ENCODE results near the gene FARP1. TPM values are rescaled to one million over a fixed set of nuclear protein-coding genes. Genes with fewer than 3 reads are reported as not detected.

The FARP1 gene
- total RNA-seq, 3 donors from 2014 or later = 0.45 to 0.86 (median 0.63) TPM

DNA sequence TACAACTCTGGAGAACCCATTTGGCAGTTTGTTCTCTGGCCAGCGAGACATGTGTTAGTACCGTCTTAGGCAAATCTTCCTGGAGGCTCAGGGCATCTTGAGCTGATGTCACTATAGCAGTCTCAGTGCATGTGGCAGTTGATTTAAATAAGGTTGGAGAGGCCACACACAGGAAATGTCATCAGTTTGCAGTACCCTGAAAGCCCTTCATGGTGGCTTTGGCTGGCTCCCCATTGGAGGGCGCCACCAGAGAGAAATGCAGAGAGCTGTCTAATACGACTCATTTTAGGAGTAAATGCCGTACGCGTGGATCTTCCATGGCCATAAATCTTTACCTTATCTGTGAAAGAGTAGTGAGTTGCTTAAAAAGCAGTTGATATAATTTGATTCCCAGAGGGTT, 270.9 kb downstream of the FARP1 start:
- ATAC-seq (no peak), DNase-seq (no peak)
- H3K9me3 Mint-ChIP-seq = peaks cover 5% of the 10 kb centered on the region
- H3K4me1 Mint-ChIP-seq (ENCODE audit: low read depth) = peaks cover 11% of the 10 kb centered on the region
- H3K36me3 Mint-ChIP-seq (ENCODE audit: insufficient read depth) = no peaks in the 10 kb centered on the region
- peaks cover 11% of the 10 kb centered on the region for H3K27me3 Mint-ChIP-seq (ENCODE audit: low read depth)
- H3K4me3 Mint-ChIP-seq = no peak overlapping the region

DNA sequence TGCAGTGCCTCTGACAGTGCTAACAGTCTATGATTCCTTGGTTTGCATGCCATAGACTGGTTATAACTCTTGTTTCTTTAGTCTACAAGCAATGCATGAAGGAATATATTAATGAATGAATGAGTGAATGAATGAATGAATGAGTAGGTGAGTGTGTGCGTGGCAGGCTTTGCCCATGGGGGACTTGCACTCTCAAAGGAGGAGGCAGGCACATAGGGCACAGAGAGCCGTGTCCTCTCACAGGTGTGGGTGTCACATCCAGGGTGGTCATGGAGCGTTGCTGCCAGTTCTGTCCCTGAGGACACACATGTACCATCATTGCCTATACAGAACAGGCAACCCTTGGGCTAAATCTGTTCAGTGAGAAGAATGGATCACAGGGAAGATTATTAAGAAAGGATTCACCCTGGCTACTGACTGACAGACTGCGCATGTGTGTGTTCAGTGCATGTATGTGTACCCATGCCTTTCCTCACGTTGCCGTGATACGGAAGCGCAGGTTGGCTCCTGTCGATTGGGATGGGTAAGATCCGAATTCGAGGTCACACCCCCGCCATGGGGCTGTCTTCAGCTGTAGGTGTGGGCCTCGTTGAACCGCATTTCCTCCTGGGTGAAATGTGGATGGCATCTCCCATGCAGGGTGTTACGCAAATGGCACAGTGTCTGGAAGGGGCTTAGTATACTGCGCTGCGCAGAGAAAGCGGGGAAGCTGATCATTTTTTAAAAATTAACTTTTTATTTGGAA, 272.6 kb downstream of the FARP1 start:
- peaks cover 4% of the 10 kb centered on the region for H3K27me3 Mint-ChIP-seq (ENCODE audit: low read depth)
- peaks cover 11% of the 10 kb centered on the region for H3K4me1 Mint-ChIP-seq (ENCODE audit: low read depth)
- peaks cover 5% of the 10 kb centered on the region for H3K9me3 Mint-ChIP-seq
- no peak overlapping the region for H3K4me3 Mint-ChIP-seq
- no peaks in the 10 kb centered on the region for H3K36me3 Mint-ChIP-seq (ENCODE audit: insufficient read depth)
- ATAC-seq (no peak), DNase-seq (no peak)

DNA sequence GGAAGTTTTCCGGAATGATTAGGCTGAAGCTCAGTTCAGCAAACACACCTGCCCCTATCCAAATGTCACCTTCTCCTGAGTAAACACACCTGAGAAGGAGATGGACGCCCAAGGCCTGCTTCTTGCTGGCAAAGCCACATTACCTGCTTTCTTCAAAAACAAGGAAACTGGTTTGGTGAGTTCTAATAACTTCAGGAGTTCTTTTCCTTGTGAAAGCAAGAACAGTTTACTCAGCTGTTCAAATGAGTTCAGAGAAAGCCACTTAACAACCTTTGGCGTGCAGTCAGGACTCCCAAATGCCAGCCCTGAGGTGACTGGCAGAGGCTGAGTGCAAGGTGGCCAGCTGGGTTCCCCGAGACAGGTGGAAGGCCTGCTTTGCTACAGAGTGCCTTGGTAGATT, 273.5 kb downstream of the FARP1 start:
- Mint-ChIP-seq H3K27me3 (ENCODE audit: low read depth) (peaks cover 4% of the 10 kb centered on the region), H3K4me1 (ENCODE audit: low read depth) (peaks cover 11% of the 10 kb centered on the region), H3K36me3 (ENCODE audit: insufficient read depth) (no peaks in the 10 kb centered on the region), H3K4me3 (no peak overlapping the region), H3K9me3 (peaks cover 5% of the 10 kb centered on the region)
- DNase-seq = no peak
- no peak for ATAC-seq

DNA sequence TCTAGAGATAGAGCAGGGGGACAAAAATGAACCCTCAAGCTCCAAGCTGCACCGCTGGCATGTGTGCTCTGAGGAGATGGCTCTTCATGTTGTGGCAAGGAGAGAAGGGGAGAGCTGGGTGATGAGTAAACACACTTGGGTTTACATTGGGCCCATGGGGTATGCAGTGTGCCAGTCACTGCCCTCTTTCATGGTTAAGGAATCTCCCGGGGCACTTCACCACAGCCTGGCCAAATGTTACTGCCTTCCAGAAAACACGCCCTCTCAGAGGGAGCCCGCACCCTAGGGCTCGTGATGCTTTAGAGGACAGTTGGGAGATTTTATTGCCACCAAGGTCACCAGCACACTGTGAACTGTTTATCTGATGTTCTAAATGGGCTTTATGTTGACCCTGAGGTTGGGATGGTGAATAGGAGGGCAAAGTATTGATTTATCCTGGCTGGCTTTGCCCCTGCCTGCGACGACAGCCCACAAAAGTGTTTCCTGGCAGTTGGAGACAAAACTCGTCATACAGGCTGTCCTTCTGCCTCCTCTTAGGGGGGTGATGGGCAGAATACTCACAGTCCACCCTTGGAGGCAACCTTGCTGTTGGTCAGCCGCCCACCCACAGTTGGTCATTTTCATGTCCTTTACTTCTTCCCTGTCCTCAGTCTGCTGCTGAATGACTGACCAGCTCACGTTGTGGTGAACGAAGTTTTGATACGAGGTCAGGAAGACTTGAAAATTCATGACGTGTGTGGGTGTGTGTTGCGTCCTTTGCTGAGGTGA, 277.1 kb downstream of the FARP1 start:
- DNase-seq (no peak), ATAC-seq (no peak)
- peaks cover 5% of the 10 kb centered on the region for H3K9me3 Mint-ChIP-seq
- H3K4me3 Mint-ChIP-seq = no peak overlapping the region
- H3K4me1 Mint-ChIP-seq (ENCODE audit: low read depth) = no peaks in the 10 kb centered on the region
- peaks cover 9% of the 10 kb centered on the region for H3K27me3 Mint-ChIP-seq (ENCODE audit: low read depth)
- no peaks in the 10 kb centered on the region for H3K36me3 Mint-ChIP-seq (ENCODE audit: insufficient read depth)

DNA sequence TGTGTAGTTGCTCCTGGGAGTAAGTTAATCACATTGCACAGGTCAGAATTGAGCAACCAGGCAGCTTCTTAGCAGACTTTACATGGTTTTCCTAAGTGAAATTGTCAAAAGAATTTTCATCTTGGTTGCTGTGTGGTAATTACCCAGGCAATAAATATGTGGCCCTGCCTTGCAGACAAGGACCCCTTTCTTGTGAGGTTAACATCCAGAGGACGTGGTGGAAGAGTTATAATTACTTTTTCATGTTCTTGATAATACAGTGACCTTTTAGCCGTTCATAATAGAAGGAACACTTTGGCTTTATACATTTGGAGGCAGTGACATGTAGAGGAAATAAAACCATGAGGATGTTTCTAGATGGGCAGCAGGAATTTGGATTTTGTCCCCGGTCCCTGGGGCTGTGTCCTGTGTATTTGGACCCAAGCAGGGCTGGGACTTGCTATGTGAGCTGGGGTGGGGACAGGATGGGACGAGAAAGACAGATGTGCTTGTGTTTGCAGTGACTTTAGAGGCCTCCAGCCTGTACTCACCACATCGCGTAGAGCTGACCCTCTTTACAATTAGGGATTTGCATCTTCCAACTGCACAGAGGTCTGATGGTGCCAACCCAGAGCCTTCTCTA, 277.8 kb downstream of the FARP1 start:
- Mint-ChIP-seq H3K27me3 (ENCODE audit: low read depth) (peaks cover 11% of the 10 kb centered on the region), H3K36me3 (ENCODE audit: insufficient read depth) (no peaks in the 10 kb centered on the region), H3K4me1 (ENCODE audit: low read depth) (no peaks in the 10 kb centered on the region), H3K9me3 (peaks cover 5% of the 10 kb centered on the region), H3K4me3 (no peak overlapping the region)
- ATAC-seq = no peak
- no peak for DNase-seq

DNA sequence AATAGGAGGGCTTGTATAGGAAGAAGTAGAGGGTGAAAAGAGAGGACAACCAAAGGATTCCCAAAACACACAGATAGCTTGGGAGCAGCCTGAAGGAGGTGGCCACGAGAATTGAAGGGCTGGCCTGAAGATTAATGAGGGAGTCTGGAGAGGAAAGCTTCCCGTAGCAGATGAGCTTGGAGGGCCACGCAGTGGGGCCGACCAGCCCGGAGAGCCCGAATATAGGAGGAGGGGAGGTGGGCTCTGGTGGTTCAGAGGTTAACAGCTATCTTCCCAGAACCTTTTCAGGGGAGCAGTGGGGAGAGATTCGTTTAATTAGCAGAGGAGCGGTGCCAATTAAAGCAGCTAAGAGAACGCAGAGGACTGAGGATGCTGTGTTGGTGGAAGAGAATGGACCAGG, 279.2 kb downstream of the FARP1 start:
- no peak for DNase-seq
- peaks cover 2% of the 10 kb centered on the region for H3K9me3 Mint-ChIP-seq
- H3K4me1 Mint-ChIP-seq (ENCODE audit: low read depth) = no peaks in the 10 kb centered on the region
- H3K4me3 Mint-ChIP-seq = no peak overlapping the region
- H3K36me3 Mint-ChIP-seq (ENCODE audit: insufficient read depth) = no peaks in the 10 kb centered on the region
- H3K27me3 Mint-ChIP-seq (ENCODE audit: low read depth) = peaks cover 23% of the 10 kb centered on the region
- ATAC-seq = no peak

DNA sequence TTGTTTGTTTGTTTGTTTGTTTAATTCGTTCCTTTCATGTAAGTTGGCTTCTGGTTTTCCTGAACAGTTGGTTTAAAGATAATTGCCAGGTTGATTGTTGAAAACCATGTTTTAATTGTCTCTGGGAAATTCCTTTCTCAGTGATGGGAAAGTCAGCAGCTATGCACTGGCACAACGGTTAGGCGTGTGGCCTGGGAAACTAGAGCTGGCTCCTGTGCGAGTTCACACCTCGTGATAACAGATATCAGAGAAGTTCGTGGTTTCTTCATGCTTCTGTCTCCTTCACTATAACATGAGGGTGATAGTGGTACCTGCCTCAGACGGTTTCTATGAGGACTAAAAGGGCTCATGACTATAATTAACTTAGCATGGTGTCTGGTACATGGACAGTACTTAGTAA, 280.5 kb downstream of the FARP1 start:
- Mint-ChIP-seq H3K9me3 (no peaks in the 10 kb centered on the region), H3K4me3 (no peak overlapping the region), H3K27me3 (ENCODE audit: low read depth) (peaks cover 26% of the 10 kb centered on the region), H3K4me1 (ENCODE audit: low read depth) (no peaks in the 10 kb centered on the region), H3K36me3 (ENCODE audit: insufficient read depth) (no peaks in the 10 kb centered on the region)
- ATAC-seq = no peak
- DNase-seq = no peak

DNA sequence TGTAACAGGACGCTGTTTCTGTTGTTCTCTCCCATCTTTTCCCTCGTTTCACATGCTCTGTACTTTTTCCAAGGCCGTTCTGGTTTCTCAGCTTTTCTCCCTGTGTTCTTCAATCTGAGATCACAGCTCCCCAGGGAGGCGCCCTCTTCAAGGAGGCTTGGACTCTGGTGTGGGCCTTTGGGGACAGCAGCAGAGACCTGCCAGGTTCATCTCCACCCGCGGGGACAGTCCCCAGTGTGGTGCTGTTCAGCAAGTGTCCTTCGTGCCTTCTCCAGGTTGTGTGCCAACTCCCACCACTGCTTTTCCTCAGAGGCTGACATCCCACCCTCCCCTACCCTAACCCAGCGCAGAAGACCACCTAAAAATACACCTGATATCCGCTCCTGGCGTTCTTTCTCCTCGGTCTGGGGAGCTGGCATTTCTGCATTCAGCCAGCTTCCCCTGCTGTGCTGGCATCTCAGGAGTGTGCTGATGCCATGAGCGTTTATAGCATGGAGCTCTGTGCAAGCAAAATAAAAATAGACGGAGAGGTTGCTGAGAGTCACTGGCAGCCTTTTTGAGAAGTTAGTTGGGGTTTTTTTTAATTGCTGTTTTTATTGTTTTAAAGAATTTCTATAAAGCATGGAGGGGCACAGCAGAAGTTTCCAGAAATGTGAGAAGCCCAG, 284.6 kb downstream of the FARP1 start:
- peaks cover 38% of the 10 kb centered on the region for H3K27me3 Mint-ChIP-seq (ENCODE audit: low read depth)
- H3K9me3 Mint-ChIP-seq = no peaks in the 10 kb centered on the region
- no peak overlapping the region for H3K4me3 Mint-ChIP-seq
- no peaks in the 10 kb centered on the region for H3K36me3 Mint-ChIP-seq (ENCODE audit: insufficient read depth)
- H3K4me1 Mint-ChIP-seq (ENCODE audit: low read depth) = no peaks in the 10 kb centered on the region
- DNase-seq (no peak), ATAC-seq (no peak)

DNA sequence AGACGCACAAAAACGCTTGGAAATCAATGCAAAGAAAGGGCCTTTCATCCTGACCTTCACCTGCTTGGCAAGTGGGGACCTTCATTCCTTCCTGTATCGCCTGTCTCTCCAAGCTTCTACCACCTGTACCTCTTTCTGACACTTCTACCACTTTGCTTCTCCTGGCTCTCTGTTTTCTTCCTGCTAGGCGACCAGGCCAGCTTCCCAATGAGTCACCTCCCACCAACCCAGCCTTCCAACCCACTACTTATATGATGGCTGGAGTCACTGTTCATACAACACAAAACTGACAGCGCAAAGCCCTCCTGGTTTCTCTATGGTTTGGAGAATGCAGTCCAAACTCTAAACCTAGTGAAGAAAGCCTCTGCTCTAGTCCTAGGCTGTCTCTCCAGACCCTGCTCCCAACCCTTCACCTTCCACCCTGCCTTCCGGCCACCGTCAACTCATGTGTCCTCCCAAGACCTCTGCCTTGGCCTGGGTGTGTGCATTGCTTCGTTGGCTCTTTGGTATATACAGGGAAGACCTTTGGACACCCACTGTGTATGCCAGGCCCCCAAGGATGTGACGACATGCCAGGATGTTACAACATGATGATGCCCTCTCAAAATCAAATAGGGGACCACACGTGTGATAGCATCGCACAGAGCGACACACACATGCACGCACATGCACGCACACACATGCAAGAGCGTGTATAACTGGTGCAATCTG, 285.5 kb downstream of the FARP1 start:
- H3K4me1 Mint-ChIP-seq (ENCODE audit: low read depth) = no peaks in the 10 kb centered on the region
- H3K9me3 Mint-ChIP-seq = no peaks in the 10 kb centered on the region
- peaks cover 36% of the 10 kb centered on the region for H3K27me3 Mint-ChIP-seq (ENCODE audit: low read depth)
- ATAC-seq (no peak), DNase-seq (no peak)
- H3K4me3 Mint-ChIP-seq = no peak overlapping the region
- no peaks in the 10 kb centered on the region for H3K36me3 Mint-ChIP-seq (ENCODE audit: insufficient read depth)

DNA sequence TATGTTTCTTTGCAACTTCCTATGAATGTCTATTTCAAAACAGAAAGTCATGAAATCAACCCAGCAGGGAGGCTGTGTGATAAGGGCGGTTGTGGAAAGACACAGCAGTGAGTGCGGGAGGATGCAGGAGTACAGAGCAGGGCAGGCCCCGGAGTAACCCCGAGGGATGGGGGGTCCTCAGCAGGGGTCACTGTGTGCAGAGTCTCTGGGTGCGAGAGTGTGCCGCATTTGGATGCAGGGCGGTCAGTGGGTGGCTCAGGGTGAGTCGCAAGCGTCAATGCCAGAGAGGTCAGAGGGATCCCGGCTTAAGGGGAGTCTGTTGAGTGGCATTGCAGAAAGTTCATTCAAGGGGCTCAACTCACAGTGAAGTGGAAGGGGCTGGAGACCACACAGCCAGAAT, 286.2 kb downstream of the FARP1 start:
- Mint-ChIP-seq H3K4me3 (no peak overlapping the region), H3K27me3 (ENCODE audit: low read depth) (peaks cover 36% of the 10 kb centered on the region), H3K4me1 (ENCODE audit: low read depth) (no peaks in the 10 kb centered on the region), H3K9me3 (no peaks in the 10 kb centered on the region), H3K36me3 (ENCODE audit: insufficient read depth) (no peaks in the 10 kb centered on the region)
- DNase-seq = no peak
- no peak for ATAC-seq

DNA sequence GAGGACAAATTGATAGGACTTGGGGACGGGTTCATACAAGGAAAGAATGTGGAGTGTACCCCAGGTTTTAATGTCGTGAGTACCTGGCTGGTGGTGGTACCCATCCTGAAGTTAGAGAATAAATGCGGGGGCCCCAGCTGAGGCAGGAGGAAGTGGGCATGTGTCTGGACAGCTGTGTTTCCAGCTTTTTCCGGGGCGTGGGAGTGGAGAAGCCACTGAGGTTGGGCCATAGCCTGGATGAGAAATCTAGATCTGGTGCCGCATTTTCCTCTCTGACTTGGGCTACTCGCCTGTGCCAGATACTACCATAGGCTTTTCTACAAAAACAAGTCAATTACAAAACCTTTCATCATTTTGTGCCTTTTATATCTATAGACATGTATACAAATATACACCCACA, 286.6 kb downstream of the FARP1 start:
- DNase-seq = no peak
- no peak for ATAC-seq
- H3K36me3 Mint-ChIP-seq (ENCODE audit: insufficient read depth) = no peaks in the 10 kb centered on the region
- no peaks in the 10 kb centered on the region for H3K9me3 Mint-ChIP-seq
- H3K27me3 Mint-ChIP-seq (ENCODE audit: low read depth) = peaks cover 36% of the 10 kb centered on the region
- H3K4me3 Mint-ChIP-seq = no peak overlapping the region
- no peaks in the 10 kb centered on the region for H3K4me1 Mint-ChIP-seq (ENCODE audit: low read depth)

DNA sequence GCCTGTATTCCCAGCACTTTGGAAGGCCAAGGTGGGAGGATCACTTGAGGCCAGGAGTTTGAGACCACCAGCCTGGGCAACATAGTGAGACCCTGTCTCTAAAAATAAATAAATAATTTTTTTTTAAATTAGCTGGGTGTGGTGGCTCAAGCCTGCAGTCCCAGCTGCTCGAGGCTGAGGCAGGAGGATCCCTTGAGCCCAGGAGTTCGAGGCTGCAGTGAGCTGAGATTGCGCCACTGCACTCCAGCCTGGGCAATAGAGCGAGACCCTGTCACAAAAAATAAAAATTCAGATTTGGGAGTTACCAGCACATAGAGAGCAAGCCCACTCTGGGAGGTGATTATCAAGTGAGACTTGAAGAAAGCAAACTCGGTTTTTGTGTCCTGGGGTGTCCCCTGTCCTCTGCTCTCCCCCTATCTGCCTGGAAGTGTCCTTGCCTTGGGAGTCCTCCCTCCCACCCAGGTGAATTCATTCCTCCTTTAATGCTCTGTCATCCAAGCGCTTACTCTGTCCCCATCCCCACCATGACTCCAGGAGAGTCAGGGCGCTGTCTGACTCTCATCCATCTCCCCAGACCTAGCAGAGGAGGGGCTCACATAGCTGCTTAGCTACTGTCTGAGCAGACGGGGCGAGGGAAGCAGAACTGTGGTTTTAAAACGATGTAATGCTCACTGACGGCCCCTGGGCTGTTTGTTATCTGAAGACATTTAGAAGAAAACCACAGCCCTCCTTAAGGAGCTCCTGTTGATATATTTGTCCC, 287.3 kb downstream of the FARP1 start:
- H3K36me3 Mint-ChIP-seq (ENCODE audit: insufficient read depth) = no peaks in the 10 kb centered on the region
- H3K9me3 Mint-ChIP-seq = no peaks in the 10 kb centered on the region
- no peak overlapping the region for H3K4me3 Mint-ChIP-seq
- H3K4me1 Mint-ChIP-seq (ENCODE audit: low read depth) = no peaks in the 10 kb centered on the region
- ATAC-seq (no peak), DNase-seq (no peak)
- peaks cover 33% of the 10 kb centered on the region for H3K27me3 Mint-ChIP-seq (ENCODE audit: low read depth)

DNA sequence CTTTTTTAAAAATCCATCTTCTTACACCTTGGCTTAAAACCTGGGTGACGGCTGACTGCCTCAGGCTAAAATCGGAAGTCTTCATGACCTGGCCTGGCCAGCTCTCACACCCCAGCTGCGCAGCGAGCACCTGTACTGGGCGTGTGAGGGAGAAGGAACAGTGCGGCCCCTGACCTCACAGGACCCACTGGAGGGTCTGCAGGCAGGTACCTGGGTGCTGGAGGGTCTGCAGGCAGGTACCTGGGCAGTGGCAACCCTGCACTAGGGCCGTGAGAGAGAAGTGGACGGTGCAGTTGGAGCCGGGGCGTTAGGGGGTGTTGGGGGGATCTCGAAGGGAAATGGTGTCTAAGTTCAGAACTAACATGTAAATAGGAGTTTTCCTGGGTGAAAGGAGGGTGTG, 289.7 kb downstream of the FARP1 start:
- no peaks in the 10 kb centered on the region for H3K36me3 Mint-ChIP-seq (ENCODE audit: insufficient read depth)
- H3K9me3 Mint-ChIP-seq = no peaks in the 10 kb centered on the region
- H3K4me1 Mint-ChIP-seq (ENCODE audit: low read depth) = no peaks in the 10 kb centered on the region
- peaks cover 18% of the 10 kb centered on the region for H3K27me3 Mint-ChIP-seq (ENCODE audit: low read depth)
- DNase-seq = no peak
- ATAC-seq = no peak
- H3K4me3 Mint-ChIP-seq = no peak overlapping the region

Data from activated T-cell treated with anti-CD3 and anti-CD28 coated beads, Interleukin-2, amount 50 U/mL, for 4 hours (primary cell).